GM23248 (cell line): ENCODE results near the gene CLDN7. TPM values are rescaled to one million over a fixed set of nuclear protein-coding genes. Genes with fewer than 3 reads are reported as not detected.

Source experiments
- DNase-seq: peaks from one replicate; pipeline ENCODE4 v3.0.0-alpha.2; 2015
- H2AFZ ChIP-seq: fragments of 200-600 bp; sonication (generic); 2 replicates; pipeline ENCODE4 v1.6.1; 2016; ENCODE audit warnings: antibody characterized with exemption
- H3F3A ChIP-seq: fragments of 200-600 bp; sonication (generic); 2 replicates; pipeline ENCODE4 v1.6.1; 2016; ENCODE audit warnings: mild to moderate bottlenecking, antibody characterized with exemption, mixed run types; ENCODE audit not compliant: insufficient read depth
- H3K27ac ChIP-seq: fragments of 200-600 bp; sonication (generic); 2 replicates; pipeline ENCODE4 v1.5.1; 2016; ENCODE audit warnings: mild to moderate bottlenecking
- H3K27me3 ChIP-seq: fragments of 200-600 bp; sonication (generic); replicated peaks from 2 replicates; pipeline ENCODE4 v1.6.1; 2016; ENCODE audit warnings: mild to moderate bottlenecking; ENCODE audit not compliant: insufficient read depth
- H3K36me3 ChIP-seq: fragments of 200-600 bp; sonication (generic); 2 replicates; pipeline ENCODE4 v1.6.1; 2016; ENCODE audit warnings: low read depth, mild to moderate bottlenecking
- H3K4me1 ChIP-seq: fragments of 200-600 bp; sonication (generic); 2 replicates; pipeline ENCODE4 v1.6.1; 2016; ENCODE audit warnings: mild to moderate bottlenecking; ENCODE audit not compliant: insufficient read depth
- H3K4me2 ChIP-seq: fragments of 200-600 bp; sonication (generic); one replicate; pipeline ENCODE4 v1.6.1; 2016; ENCODE audit warnings: mild to moderate bottlenecking; ENCODE audit not compliant: unreplicated experiment
- H3K4me3 ChIP-seq: fragments of 200-600 bp; sonication (generic); 2 replicates; pipeline ENCODE4 v1.5.1; 2016; ENCODE audit warnings: mild to moderate bottlenecking
- H3K79me2 ChIP-seq: fragments of 200-600 bp; sonication (generic); 2 replicates; pipeline ENCODE4 v1.6.1; 2016; ENCODE audit warnings: mild to moderate bottlenecking; ENCODE audit not compliant: insufficient read depth
- H3K9ac ChIP-seq: fragments of 200-600 bp; sonication (generic); 2 replicates; pipeline ENCODE4 v1.6.1; 2016; ENCODE audit warnings: mild to moderate bottlenecking
- H3K9me2 ChIP-seq: fragments of 200-600 bp; sonication (generic); 2 replicates; pipeline ENCODE4 v1.6.1; 2016; ENCODE audit warnings: mixed run types, mild to moderate bottlenecking, moderate library complexity; ENCODE audit not compliant: insufficient read depth
- H3K9me3 ChIP-seq: fragments of 200-600 bp; sonication (generic); one replicate; pipeline ENCODE4 v1.6.1; 2017; ENCODE audit warnings: low read depth
- H4K20me1 ChIP-seq: fragments of 200-600 bp; sonication (generic); 2 replicates; pipeline ENCODE4 v1.6.0; 2016; ENCODE audit not compliant: insufficient read depth
- EZH2 ChIP-seq: fragments of 200-600 bp; sonication (generic); IDR thresholded peaks from 2 replicates; pipeline ENCODE4 v1.6.1; 2018; ENCODE audit warnings: antibody characterized with exemption, mild to moderate bottlenecking; ENCODE audit not compliant: insufficient read depth, poor library complexity, severe bottlenecking
- EZH2phosphoT487 ChIP-seq: fragments of 200-600 bp; sonication (generic); IDR thresholded peaks from 2 replicates; pipeline ENCODE4 v1.6.1; 2018; ENCODE audit warnings: antibody characterized with exemption, moderate library complexity, mild to moderate bottlenecking, low read depth; ENCODE audit not compliant: insufficient read depth
- WGBS, 2 experiments: methylation state at CpG; one replicate each; pipeline ENCODE4 v1.1.6; 2015 to 2017; ENCODE audit warnings: low lambda C conversion rate in 2 of 2, low coverage in 1 of 2; ENCODE audit errors: missing lambda C conversion rate in 2 of 2; 5-methylcytosine and 5-hydroxymethylcytosine counted together
- in situ Hi-C: fragments of 300-500 bp; cut with MboI; formaldehyde crosslinking; loops from 2 replicates; pipeline ENCODE4 v1.15.0; 2020
- microRNA counts: library from miRNA; unstranded; fragments of <30 nt; microRNA quantifications from one replicate; lab custom pipeline; 2016
- microRNA-seq: library from miRNA; unstranded; fragments of <30 nt; microRNA quantifications from one replicate; pipeline ENCODE4, GENCODE V29; 2016; ENCODE audit warnings: borderline number of aligned reads
- polyA plus RNA-seq: library from polyadenylated mRNA; unstranded; fragments of >200 nt; fragmentation: Nextera tagmentation; extraction: Ambion mirVana; gene quantifications from 2 replicates; pipeline ENCODE4 v1.2.1, GENCODE V29; 2016
- small RNA-seq: library from RNA; depleted of rRNA; stranded (forward); fragments of <200 nt; gene quantifications from one replicate; pipeline ENCODE3, GENCODE V24; 2014; ENCODE audit warnings: low read depth, low replicate concordance
- total RNA-seq: library from RNA; depleted of rRNA; stranded (reverse); fragments of >200 nt; shearing (Covaris generic); gene quantifications from 2 replicates; pipeline ENCODE4 v1.2.3, GENCODE V29; 2014; rRNA removed

CLDN7 gene
- total and polyA plus RNA-seq, 2 experiments from 2014 or later = 2.3 to 4.5 TPM

- Histone ChIP-seq H3K9ac (peak overlapping the region; percentile 77), H3K4me3 (peak overlapping the region; percentile 76), H2AFZ (peak overlapping the region; percentile 9; the same call in 1 of the 2 replicates), H3K9me2 (no peaks in the 10 kb centered on the region), H3K9me3 (no peaks in the 10 kb centered on the region), H3K4me1 (peaks cover 34% of the 10 kb centered on the region), H3K27me3 (no peaks in the 10 kb centered on the region), H3K79me2 (peaks cover 66% of the 10 kb centered on the region), H4K20me1 (no peaks in the 10 kb centered on the region), H3K4me2 (peak overlapping the region; percentile 80), H3K27ac (peak overlapping the region; percentile 85), H3F3A (peaks cover 15% of the 10 kb centered on the region), H3K36me3 (no peaks in the 10 kb centered on the region)
- in situ Hi-C loops = no loop called here
- TF ChIP-seq EZH2 (no peak), EZH2phosphoT487 (no peak)
- DNase-seq = peak; percentile 98
- 0 to 1% methylated on average over 37 to 45 of the region's 45 CpGs for WGBS, 2 experiments
Observed at GRCh38 chr17:7214300-7215135, 47.8 kb downstream of the CLDN7 start.

DNA sequence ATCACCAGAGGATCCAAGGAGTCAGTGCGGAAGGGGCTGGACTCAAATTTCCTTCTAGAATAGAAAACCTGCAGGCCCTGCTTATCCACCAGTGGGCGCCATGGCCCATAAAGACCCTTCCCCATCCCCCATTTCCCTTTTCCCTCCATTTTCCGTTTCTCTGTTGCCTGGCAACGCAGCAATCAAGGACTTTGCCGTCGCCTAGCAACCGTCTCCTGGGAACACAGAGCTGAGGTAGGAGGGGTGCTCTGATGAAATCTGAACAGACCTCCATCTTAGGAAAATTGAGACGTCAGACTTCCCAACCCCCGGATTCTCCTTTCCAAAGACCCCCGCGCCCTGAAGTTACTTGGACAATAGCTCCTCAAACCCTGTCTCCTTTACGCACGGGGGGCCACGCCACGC lies 48.4 kb downstream of the CLDN7 start:
- Histone ChIP-seq H3K4me3 (peak overlapping the region; percentile 76), H3F3A (peaks cover 15% of the 10 kb centered on the region), H3K9me2 (no peaks in the 10 kb centered on the region), H3K4me1 (peaks cover 27% of the 10 kb centered on the region), H3K9me3 (no peaks in the 10 kb centered on the region), H3K27me3 (no peaks in the 10 kb centered on the region), H3K79me2 (peaks cover 72% of the 10 kb centered on the region), H3K4me2 (peak overlapping the region; percentile 80), H2AFZ (no peak overlapping the region), H3K9ac (peak overlapping the region; percentile 77), H3K27ac (peak overlapping the region; percentile 85), H4K20me1 (no peaks in the 10 kb centered on the region), H3K36me3 (no peaks in the 10 kb centered on the region)
- in situ Hi-C loops = no loop called here
- WGBS, 2 experiments = 6 to 7% methylated on average over 15 of the region's 15 CpGs
- TF ChIP-seq EZH2phosphoT487 (no peak), EZH2 (no peak)
- DNase-seq = peak; percentile 86

- H3K27me3 ChIP-seq = no peaks in the 10 kb centered on the region
- H3K36me3 ChIP-seq = no peaks in the 10 kb centered on the region
- H3K4me3 ChIP-seq = no peak overlapping the region
- peaks cover 26% of the 10 kb centered on the region for H3K4me1 ChIP-seq
- in situ Hi-C loops = no loop called here
- H4K20me1 ChIP-seq = no peaks in the 10 kb centered on the region; the same call in 1 of the 2 replicates
- H2AFZ ChIP-seq = no peak overlapping the region
- TF ChIP-seq EZH2phosphoT487 (no peak), EZH2 (no peak)
- peaks cover 15% of the 10 kb centered on the region for H3F3A ChIP-seq
- peaks cover 85% of the 10 kb centered on the region for H3K79me2 ChIP-seq
- no peak overlapping the region for H3K27ac ChIP-seq
- 46 to 64% methylated on average over 17 to 37 of the region's 37 CpGs for WGBS, 2 experiments
- H3K9ac ChIP-seq = no peak overlapping the region
- H3K9me2 ChIP-seq = no peaks in the 10 kb centered on the region
- no peak overlapping the region for H3K4me2 ChIP-seq
- H3K9me3 ChIP-seq = no peaks in the 10 kb centered on the region
- DNase-seq = no peak
Observed at GRCh38 chr17:7211491-7212273, 50.6 kb downstream of the CLDN7 start.

MicroRNAs within 50 kb of the gene (microRNA counts, 767-probe panel; counts per million panel counts)
- microRNA hsa-miR-324-3p (lab: Ali Mortazavi, UCI) = 447 counts per million, percentile 86 among the panel's probes with 10 or more counts
- microRNA hsa-miR-324-5p (lab: Ali Mortazavi, UCI) = 447 counts per million, percentile 86 among the panel's probes with 10 or more counts

Small RNA genes within 50 kb of the gene (microRNA-seq; reads per million reads assigned to microRNA genes)
- gene MIR324 = 3,371 reads per million, percentile 87 among the genes with 10 or more reads in this experiment

Small RNA genes within 50 kb of the gene (small RNA-seq; reads per million reads assigned to genes)
- gene MIR324 = 0.25 reads per million
- gene RF00019 = not detected

Other genes with a start within 250 kb of the CLDN7 start
Only the 30 nearest of the 35 such genes appear.
- not detected in 2 replicates for gene SLC16A11, start 218.4 kb downstream of the CLDN7 start, total RNA-seq
- 0.30 TPM in 1 of 2 replicates, not detected in the other for gene SLC16A11, start 218.4 kb downstream of the CLDN7 start, polyA plus RNA-seq
- not detected in 2 replicates for gene CLEC10A, start 182.2 kb downstream of the CLDN7 start, total RNA-seq
- gene CLEC10A, start 182.2 kb downstream of the CLDN7 start, polyA plus RNA-seq = not detected in 2 replicates
- not detected in 2 replicates for gene ASGR2, start 147.7 kb downstream of the CLDN7 start, total RNA-seq
- gene ASGR2, start 147.7 kb downstream of the CLDN7 start, polyA plus RNA-seq = not detected in 2 replicates
- 0.97 TPM in 1 of 2 replicates, not detected in the other for gene ASGR1, start 83.1 kb downstream of the CLDN7 start, total RNA-seq
- 0.63 and 0.75 TPM in 2 replicates for gene ASGR1, start 83.1 kb downstream of the CLDN7 start, polyA plus RNA-seq
- 13.1 and 23.8 TPM in 2 replicates for gene DLG4, start 42.6 kb downstream of the CLDN7 start, total RNA-seq
- 1.3 and 1.9 TPM in 2 replicates for gene DLG4, start 42.6 kb downstream of the CLDN7 start, polyA plus RNA-seq
- gene ACADVL, start 42.5 kb downstream of the CLDN7 start, total RNA-seq = 453 and 600 TPM in 2 replicates
- 386 and 441 TPM in 2 replicates for gene ACADVL, start 42.5 kb downstream of the CLDN7 start, polyA plus RNA-seq
- gene DVL2, start 28.0 kb downstream of the CLDN7 start, total RNA-seq = 41.2 and 45.8 TPM in 2 replicates
- 18.9 and 19.5 TPM in 2 replicates for gene DVL2, start 28.0 kb downstream of the CLDN7 start, polyA plus RNA-seq
- gene PHF23, start 23.0 kb downstream of the CLDN7 start, total RNA-seq = 32.0 and 42.6 TPM in 2 replicates
- 40.7 and 45.6 TPM in 2 replicates for gene PHF23, start 23.0 kb downstream of the CLDN7 start, polyA plus RNA-seq
- 152 and 355 TPM in 2 replicates for gene GABARAP, start 20.0 kb downstream of the CLDN7 start, total RNA-seq
- gene GABARAP, start 20.0 kb downstream of the CLDN7 start, polyA plus RNA-seq = 845 and 847 TPM in 2 replicates
- 38.9 and 63.2 TPM in 2 replicates for gene CTDNEP1, start 10.7 kb downstream of the CLDN7 start, total RNA-seq
- 30.0 and 30.7 TPM in 2 replicates for gene CTDNEP1, start 10.7 kb downstream of the CLDN7 start, polyA plus RNA-seq
- 25.9 and 32.9 TPM in 2 replicates for gene ELP5, start 10.3 kb downstream of the CLDN7 start, total RNA-seq
- gene ELP5, start 10.3 kb downstream of the CLDN7 start, polyA plus RNA-seq = 34.8 and 34.9 TPM in 2 replicates
- gene SLC2A4, start 19.2 kb upstream of the CLDN7 start, total RNA-seq = not detected in 2 replicates
- 0.08 TPM in 1 of 2 replicates, not detected in the other for gene SLC2A4, start 19.2 kb upstream of the CLDN7 start, polyA plus RNA-seq
- gene YBX2, start 32.2 kb upstream of the CLDN7 start, total RNA-seq = 0.22 TPM in 1 of 2 replicates, not detected in the other
- gene YBX2, start 32.2 kb upstream of the CLDN7 start, polyA plus RNA-seq = not detected in 2 replicates
- 869 and 956 TPM in 2 replicates for gene EIF5A, start 45.1 kb upstream of the CLDN7 start, total RNA-seq
- gene EIF5A, start 45.1 kb upstream of the CLDN7 start, polyA plus RNA-seq = 998 and 1,047 TPM in 2 replicates
- gene GPS2, start 52.9 kb upstream of the CLDN7 start, total RNA-seq = 50.1 and 81.3 TPM in 2 replicates
- gene GPS2, start 52.9 kb upstream of the CLDN7 start, polyA plus RNA-seq = 53.8 and 59.4 TPM in 2 replicates
- 12.8 and 20.1 TPM in 2 replicates for gene NEURL4, start 66.9 kb upstream of the CLDN7 start, total RNA-seq
- 2.0 and 2.1 TPM in 2 replicates for gene NEURL4, start 66.9 kb upstream of the CLDN7 start, polyA plus RNA-seq
- gene ACAP1, start 74.1 kb upstream of the CLDN7 start, total RNA-seq = 0.89 and 4.4 TPM in 2 replicates
- 15.6 and 15.7 TPM in 2 replicates for gene ACAP1, start 74.1 kb upstream of the CLDN7 start, polyA plus RNA-seq
- 24.9 and 27.2 TPM in 2 replicates for gene KCTD11, start 89.7 kb upstream of the CLDN7 start, total RNA-seq
- 15.5 and 16.2 TPM in 2 replicates for gene KCTD11, start 89.7 kb upstream of the CLDN7 start, polyA plus RNA-seq
- gene TMEM95, start 92.7 kb upstream of the CLDN7 start, total RNA-seq = not detected in 2 replicates
- not detected in 2 replicates for gene TMEM95, start 92.7 kb upstream of the CLDN7 start, polyA plus RNA-seq
- 0.43 and 2.7 TPM in 2 replicates for gene TNK1, start 118.6 kb upstream of the CLDN7 start, total RNA-seq
- 1.1 and 1.2 TPM in 2 replicates for gene TNK1, start 118.6 kb upstream of the CLDN7 start, polyA plus RNA-seq
- 72.8 and 73.9 TPM in 2 replicates for gene PLSCR3, start 132.0 kb upstream of the CLDN7 start, total RNA-seq
- gene PLSCR3, start 132.0 kb upstream of the CLDN7 start, polyA plus RNA-seq = 136 and 153 TPM in 2 replicates
- 18.0 and 59.3 TPM in 2 replicates for gene TMEM256, start 141.6 kb upstream of the CLDN7 start, total RNA-seq
- gene TMEM256, start 141.6 kb upstream of the CLDN7 start, polyA plus RNA-seq = 40.1 and 44.2 TPM in 2 replicates
- gene NLGN2, start 145.4 kb upstream of the CLDN7 start, total RNA-seq = 8.0 and 9.5 TPM in 2 replicates
- 3.3 and 3.5 TPM in 2 replicates for gene NLGN2, start 145.4 kb upstream of the CLDN7 start, polyA plus RNA-seq
- gene SPEM1, start 157.8 kb upstream of the CLDN7 start, total RNA-seq = not detected in 2 replicates
- not detected in 2 replicates for gene SPEM1, start 157.8 kb upstream of the CLDN7 start, polyA plus RNA-seq
- not detected in 2 replicates for gene SPEM2, start 163.1 kb upstream of the CLDN7 start, total RNA-seq
- gene SPEM2, start 163.1 kb upstream of the CLDN7 start, polyA plus RNA-seq = not detected in 2 replicates
- not detected in 2 replicates for gene SPEM3, start 166.4 kb upstream of the CLDN7 start, total RNA-seq
- gene SPEM3, start 166.4 kb upstream of the CLDN7 start, polyA plus RNA-seq = not detected in 2 replicates
- gene TMEM102, start 173.0 kb upstream of the CLDN7 start, total RNA-seq = 3.2 and 7.7 TPM in 2 replicates
- 3.4 and 4.3 TPM in 2 replicates for gene TMEM102, start 173.0 kb upstream of the CLDN7 start, polyA plus RNA-seq
- not detected in 2 replicates for gene FGF11, start 177.0 kb upstream of the CLDN7 start, total RNA-seq
- gene FGF11, start 177.0 kb upstream of the CLDN7 start, polyA plus RNA-seq = 0.22 and 0.36 TPM in 2 replicates
- gene CHRNB1, start 182.6 kb upstream of the CLDN7 start, total RNA-seq = 3.9 and 4.9 TPM in 2 replicates
- gene CHRNB1, start 182.6 kb upstream of the CLDN7 start, polyA plus RNA-seq = 3.5 and 4.2 TPM in 2 replicates
- 32.9 and 35.9 TPM in 2 replicates for gene ZBTB4, start 217.2 kb upstream of the CLDN7 start, total RNA-seq
- gene ZBTB4, start 217.2 kb upstream of the CLDN7 start, polyA plus RNA-seq = 17.7 and 18.2 TPM in 2 replicates